OCI-LY1 (cell line): ENCODE measurements around the gene FKBP4.

Source experiments
- CTCF ChIP-seq: fragments of 200-600 bp; sonication (generic), shearing (Covaris generic); IDR thresholded peaks from 2 replicates; pipeline ENCODE4 v1.5.1; 2017; ENCODE audit warnings: mild to moderate bottlenecking, antibody characterized with exemption, low read length, moderate library complexity, mixed read lengths
- EZH2 ChIP-seq: fragments of 200-600 bp; sonication (generic), shearing (Covaris generic); IDR thresholded peaks from 2 replicates; pipeline ENCODE4 v1.8.0; 2017; ENCODE audit warnings: borderline replicate concordance, mixed run types, mild to moderate bottlenecking, antibody characterized with exemption, low read length, moderate library complexity, mixed read lengths

GRCh38 chr12:2823483-2823882, 28.7 kb downstream of the FKBP4 start:
- TF ChIP-seq CTCF (no peak), EZH2 (no peak)
